CD1c-positive myeloid dendritic cell (primary cell): ENCODE measurements around the gene MCM5.
"Not testable (repeated sequence)": the region's sequence is repeated elsewhere in the genome, so short reads cannot be mapped to it uniquely, and the experiment has no call there.

Source experiments
- DNase-seq: peaks from one replicate; pipeline ENCODE4 v3.0.0-alpha.2; 2016; ENCODE audit errors: extremely low spot score

The MCM5 gene

GRCh38 chr22:35452351-35452781, 52.4 kb downstream of the MCM5 start:
- DNase-seq = no peak

- DNase-seq = no peak
Observed at GRCh38 chr22:35452810-35453743, 53.1 kb downstream of the MCM5 start.

- no peak for DNase-seq
Observed at GRCh38 chr22:35454416-35455054, 54.6 kb downstream of the MCM5 start.

GRCh38 chr22:35455529-35455928, 55.6 kb downstream of the MCM5 start:
- no peak for DNase-seq

- DNase-seq = no peak
Observed at GRCh38 chr22:35456757-35457156, 56.8 kb downstream of the MCM5 start.

GRCh38 chr22:35457729-35458546, 58.0 kb downstream of the MCM5 start:
- DNase-seq = no peak

GRCh38 chr22:35458547-35459422, 58.8 kb downstream of the MCM5 start:
- DNase-seq = no peak

- DNase-seq = no peak
Observed at GRCh38 chr22:35459423-35459894, 59.5 kb downstream of the MCM5 start.

- DNase-seq = not testable (repeated sequence)
Observed at GRCh38 chr22:35459976-35460375, 60.0 kb downstream of the MCM5 start.

- DNase-seq = no peak
Observed at GRCh38 chr22:35460688-35461087, 60.7 kb downstream of the MCM5 start.

GRCh38 chr22:35462498-35463230, 62.7 kb downstream of the MCM5 start:
- DNase-seq = no peak

GRCh38 chr22:35463231-35463933, 63.4 kb downstream of the MCM5 start:
- DNase-seq = no peak

- no peak for DNase-seq
Observed at GRCh38 chr22:35464399-35464798, 64.5 kb downstream of the MCM5 start.

- DNase-seq = no peak
Observed at GRCh38 chr22:35465109-35465701, 65.3 kb downstream of the MCM5 start.

- no peak for DNase-seq
Observed at GRCh38 chr22:35467681-35468434, 67.9 kb downstream of the MCM5 start.

- no peak for DNase-seq
Observed at GRCh38 chr22:35470903-35471321, 71.0 kb downstream of the MCM5 start.

GRCh38 chr22:35471566-35471965, 71.6 kb downstream of the MCM5 start:
- not testable (repeated sequence) for DNase-seq

- DNase-seq = no peak
Observed at GRCh38 chr22:35472488-35472887, 72.5 kb downstream of the MCM5 start.

- DNase-seq = no peak
Observed at GRCh38 chr22:35473971-35474370, 74.0 kb downstream of the MCM5 start.
